AG04449 (cell line): ENCODE results near the gene SLC2A1.

Experiments used
- CTCF ChIA-PET: fragments of 350-600 bp; formaldehyde crosslinking; extraction: SDS; loops from one replicate; lab custom pipeline; 2021; ENCODE audit warnings: antibody characterized with exemption; lab: Yijun Ruan, JAX
- POLR2A ChIA-PET: fragments of 400-600, 350-600 bp; formaldehyde crosslinking; extraction: SDS; loops from one replicate; lab custom pipeline; 2020; ENCODE audit warnings: antibody characterized with exemption, inconsistent platforms; lab: Yijun Ruan, JAX
- DNase-seq: peaks from one replicate; pipeline ENCODE4 v3.0.0-alpha.2; 2010; ENCODE audit warnings: low read depth, low spot score
- H3K4me3 ChIP-seq: 2 replicates; pipeline ENCODE4 v1.5.1; 2011; ENCODE audit warnings: low read depth, mild to moderate bottlenecking, control low read depth, low read length
- TF ChIP-seq, protein P1 (sequence below): IDR thresholded peaks from one replicate; pipeline ENCODE4 v1.5.1; 2011; ENCODE audit warnings: mild to moderate bottlenecking, moderate library complexity, low read length, control low read depth, inconsistent platforms; ENCODE audit not compliant: insufficient read depth; ENCODE audit errors: missing control alignments

SLC2A1 gene

DNA sequence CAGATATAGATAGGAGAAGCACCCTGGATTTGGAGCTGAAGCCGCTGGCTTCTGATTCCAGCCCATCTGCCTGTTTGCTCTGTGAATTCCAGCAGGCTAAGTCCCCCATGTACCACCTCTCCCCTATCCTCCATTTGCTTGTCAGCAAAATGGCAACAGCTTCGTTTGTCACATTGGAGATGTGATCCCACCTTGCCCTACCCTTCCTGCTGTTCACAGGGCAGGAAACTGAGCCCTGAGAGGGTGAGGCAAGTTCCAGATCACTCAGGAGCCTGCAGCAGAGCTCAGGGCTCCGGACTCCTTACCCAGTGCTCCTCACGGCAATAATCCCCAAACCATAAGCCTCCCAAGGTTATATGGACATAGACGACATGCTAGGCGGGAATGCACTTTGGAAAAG lies 14.9 kb downstream of the SLC2A1 start:
- H3K4me3 ChIP-seq: no peak overlapping the region
- CTCF ChIA-PET: interaction anchor here (1.3 to 2.0 kb wide), 4 partner anchors 9 to 166 kb away, joined by 3 to 6 read pairs (median 4); no protein-coding TSS in a partner anchor
- DNase-seq: no peak
- POLR2A ChIA-PET: interaction anchor here (1.0 kb wide), 1 partner anchor 14 kb away, joined by 3 read pairs; no protein-coding TSS in a partner anchor
- TF ChIP-seq, protein P1, sequence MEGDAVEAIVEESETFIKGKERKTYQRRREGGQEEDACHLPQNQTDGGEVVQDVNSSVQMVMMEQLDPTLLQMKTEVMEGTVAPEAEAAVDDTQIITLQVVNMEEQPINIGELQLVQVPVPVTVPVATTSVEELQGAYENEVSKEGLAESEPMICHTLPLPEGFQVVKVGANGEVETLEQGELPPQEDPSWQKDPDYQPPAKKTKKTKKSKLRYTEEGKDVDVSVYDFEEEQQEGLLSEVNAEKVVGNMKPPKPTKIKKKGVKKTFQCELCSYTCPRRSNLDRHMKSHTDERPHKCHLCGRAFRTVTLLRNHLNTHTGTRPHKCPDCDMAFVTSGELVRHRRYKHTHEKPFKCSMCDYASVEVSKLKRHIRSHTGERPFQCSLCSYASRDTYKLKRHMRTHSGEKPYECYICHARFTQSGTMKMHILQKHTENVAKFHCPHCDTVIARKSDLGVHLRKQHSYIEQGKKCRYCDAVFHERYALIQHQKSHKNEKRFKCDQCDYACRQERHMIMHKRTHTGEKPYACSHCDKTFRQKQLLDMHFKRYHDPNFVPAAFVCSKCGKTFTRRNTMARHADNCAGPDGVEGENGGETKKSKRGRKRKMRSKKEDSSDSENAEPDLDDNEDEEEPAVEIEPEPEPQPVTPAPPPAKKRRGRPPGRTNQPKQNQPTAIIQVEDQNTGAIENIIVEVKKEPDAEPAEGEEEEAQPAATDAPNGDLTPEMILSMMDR: no peak

DNA sequence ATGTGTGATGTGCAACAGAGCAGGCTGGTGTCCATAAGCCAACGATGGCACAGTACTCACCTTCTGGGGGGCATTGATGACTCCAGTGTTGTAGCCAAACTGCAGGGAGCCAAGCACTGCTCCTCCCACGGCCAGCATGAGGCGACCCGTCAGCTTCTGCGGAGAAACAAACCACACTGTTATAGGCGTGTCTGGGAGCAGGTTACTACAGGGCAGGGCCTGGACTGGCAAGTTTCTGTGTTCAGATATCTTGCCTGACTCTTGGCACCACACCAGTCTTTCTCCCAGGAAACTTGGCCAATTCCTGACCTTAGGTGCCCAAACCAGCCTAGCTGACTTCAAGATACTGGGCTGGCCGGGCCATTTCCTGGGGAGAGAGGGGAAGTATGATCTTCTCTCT lies 15.5 kb downstream of the SLC2A1 start:
- POLR2A ChIA-PET: no interaction called here
- CTCF ChIA-PET: interaction anchor here (1.5 to 2.0 kb wide), 3 partner anchors 10 to 20 kb away, joined by 3 to 6 read pairs (median 4); no protein-coding TSS in a partner anchor
- DNase-seq: no peak
- TF ChIP-seq, protein P1: no peak
- no peak overlapping the region for H3K4me3 ChIP-seq

DNA sequence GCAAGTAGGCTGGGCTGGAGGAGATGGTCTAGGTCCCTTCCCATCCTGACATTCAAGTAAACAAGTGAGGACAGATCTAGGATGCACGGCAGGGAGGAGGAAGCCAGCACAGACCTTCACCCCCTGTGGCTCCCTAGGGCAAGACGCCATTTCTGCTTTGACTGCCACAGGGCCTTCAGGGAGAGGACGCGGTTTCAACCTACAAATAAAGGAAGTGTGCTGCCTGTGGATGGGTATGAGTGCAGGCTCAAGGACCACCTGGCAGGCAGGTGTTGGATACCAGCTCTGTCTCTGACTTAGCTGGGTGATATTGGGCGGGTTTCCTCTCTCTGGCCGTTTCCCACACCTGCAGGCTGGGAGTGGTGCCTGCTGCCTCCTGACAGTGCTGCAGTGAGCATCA lies 16.2 kb downstream of the SLC2A1 start:
- DNase-seq: no peak
- POLR2A ChIA-PET: interaction anchor here (1.1 to 2.2 kb wide), 5 partner anchors 8 to 30 kb away, joined by 3 to 14 read pairs (median 5); no protein-coding TSS in a partner anchor
- H3K4me3 ChIP-seq: no peak overlapping the region
- CTCF ChIA-PET: interaction anchor here (2.0 to 2.7 kb wide), 2 partner anchors 10 to 131 kb away, joined by 6 to 21 read pairs; no protein-coding TSS in a partner anchor
- TF ChIP-seq, protein P1: no peak

DNA sequence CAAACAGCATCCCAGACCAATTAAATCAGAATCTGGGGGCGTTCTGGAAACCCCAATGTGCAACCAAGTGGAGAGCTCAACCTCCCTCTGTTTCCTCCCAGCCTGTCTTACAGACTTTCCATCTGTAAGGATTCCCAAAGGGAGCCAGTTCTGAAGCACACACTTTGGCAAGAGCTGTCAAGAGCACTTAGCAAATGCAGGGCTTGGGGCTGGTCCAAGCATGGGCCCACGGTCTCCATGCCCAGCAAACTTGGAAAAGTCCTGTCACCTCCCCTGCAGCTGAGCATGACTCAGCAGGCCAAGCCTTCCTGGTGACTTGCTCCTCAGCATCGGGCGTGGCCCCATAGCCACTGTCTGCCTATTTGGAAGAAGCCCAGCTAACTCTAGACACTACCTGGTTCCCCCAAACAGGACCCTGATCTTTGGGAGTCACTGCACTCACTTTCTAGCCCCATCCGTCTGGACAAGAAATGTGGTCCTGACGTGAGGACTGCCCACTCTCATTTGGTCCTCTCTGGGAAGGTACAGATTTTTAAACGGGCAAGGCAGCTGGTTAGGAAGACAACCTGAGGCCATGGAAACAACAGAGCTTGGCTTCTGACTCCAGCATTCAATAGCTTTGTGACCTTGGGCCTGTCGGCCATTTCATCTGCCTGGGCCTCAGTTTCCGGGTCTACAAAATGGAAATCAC lies 16.9 kb downstream of the SLC2A1 start:
- TF ChIP-seq, protein P1: no peak
- ChIA-PET POLR2A (interaction anchor here (0.8 to 2.2 kb wide), 7 partner anchors 8 to 176 kb away, joined by 3 to 14 read pairs (median 4); no protein-coding TSS in a partner anchor), CTCF (interaction anchor here (0.8 to 2.7 kb wide), 4 partner anchors 11 to 131 kb away, joined by 3 to 21 read pairs (median 6); no protein-coding TSS in a partner anchor)
- DNase-seq: no peak
- H3K4me3 ChIP-seq: no peak overlapping the region

DNA sequence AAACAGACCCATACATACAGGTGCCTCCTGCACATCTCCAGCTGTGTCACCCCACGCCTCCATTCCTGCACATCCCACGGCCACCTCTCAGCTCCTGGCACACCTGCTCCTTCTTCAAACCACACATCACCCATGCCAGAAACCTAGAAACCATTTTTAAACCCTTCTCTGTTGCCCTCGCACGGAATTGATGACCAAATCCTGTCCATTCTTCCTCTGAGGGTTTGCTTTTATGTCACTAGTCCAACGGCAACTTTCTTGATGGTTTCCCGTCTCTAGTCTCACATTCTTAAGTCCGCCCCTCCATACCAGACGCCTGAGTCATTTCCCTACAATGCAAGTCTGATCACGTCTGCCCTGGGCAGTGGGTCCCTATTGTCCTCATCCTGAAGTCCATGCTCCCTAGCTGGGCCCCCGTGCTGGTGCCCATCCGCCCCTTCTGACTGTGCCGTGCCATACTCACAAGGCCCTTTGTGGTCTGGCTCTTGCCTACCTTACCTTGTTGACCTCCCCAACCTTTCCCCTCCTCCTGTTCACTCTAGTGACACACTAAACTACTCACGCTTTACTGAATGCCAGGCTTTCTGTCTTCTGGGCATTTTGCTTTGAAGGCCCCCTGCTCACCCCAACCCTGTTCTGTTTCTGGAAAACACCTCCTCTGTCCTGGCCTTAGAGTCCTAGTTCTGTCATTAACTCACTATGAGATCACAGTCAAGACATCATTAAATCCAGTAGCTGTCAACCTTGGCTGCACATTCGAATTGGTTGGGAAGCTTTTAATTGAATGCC lies 17.6 kb downstream of the SLC2A1 start:
- DNase-seq: peak; percentile 99
- ChIA-PET CTCF (interaction anchor here (0.8 to 2.7 kb wide), 5 partner anchors 12 to 132 kb away, joined by 3 to 21 read pairs (median 5); no protein-coding TSS in a partner anchor), POLR2A (interaction anchor here (0.7 to 2.2 kb wide), 8 partner anchors 9 to 175 kb away, joined by 3 to 14 read pairs (median 4); no protein-coding TSS in a partner anchor)
- H3K4me3 ChIP-seq: no peak overlapping the region
- TF ChIP-seq, protein P1: no peak
